ENCODE results near the gene HSPA9. TPM values are rescaled to one million over a fixed set of nuclear protein-coding genes. Genes with fewer than 3 reads are reported as not detected.

The HSPA9 gene
- total and polyA plus RNA-seq, 9 of the 15 experiments (the other 6 are each of a cell fraction or from before 2014, with no cell fraction given) = 195 to 583 (median 514) TPM

GRCh38 chr5:138553437-138554095 lies 21.6 kb downstream of the HSPA9 start (continued):
- TF ChIP-seq CREB5 (CRISPR knock-in tag; IDR thresholded peaks at IDR 0.05) (peak; percentile 83; the same call in 1 of the 2 replicates), DNMT1 (IDR thresholded peaks at IDR 0.05) (peak; percentile 31; the same call in 1 of the 2 replicates), STAT6 (CRISPR knock-in tag; IDR thresholded peaks at IDR 0.05) (no peak), ILK (tag; IDR thresholded peaks at IDR 0.05; ENCODE audit: borderline replicate concordance, low read depth) (no peak), FOXK1 (CRISPR knock-in tag; IDR thresholded peaks at IDR 0.05; ENCODE audit: borderline replicate concordance) (no peak), HMG20B (CRISPR knock-in tag; IDR thresholded peaks at IDR 0.05) (peak; percentile 45; the same call in 1 of the 2 replicates), ZNF444 (CRISPR knock-in tag; IDR thresholded peaks at IDR 0.05) (no peak), SMAD2 (IDR thresholded peaks at IDR 0.05; ENCODE audit: low read depth, low read length) (no peak), CAMTA2 (CRISPR knock-in tag; conservative IDR thresholded peaks at IDR 0.05) (no peak), ZMIZ1 (IDR thresholded peaks at IDR 0.05; ENCODE audit: low read depth in 2 of 2, low read length in 2 of 2) (0 out of 4 replicates have a peak, but pooled peaks of 1 of the 2 experiments have one; percentile 15), E2F1 (CRISPR knock-in tag; IDR thresholded peaks at IDR 0.05) (no peak)

Measured in K562 (cell line).